Endodermal cell (in vitro differentiated cells): ENCODE results near the gene ZNF768. TPM values are rescaled to one million over a fixed set of nuclear protein-coding genes. Genes with fewer than 3 reads are reported as not detected.
A peak's percentile ranks its signal among the peaks of the same experiment; 100 is the strongest.
"Not testable (repeated sequence)": the region's sequence is repeated elsewhere in the genome, so short reads cannot be mapped to it uniquely, and the experiment has no call there.

Experiments
- DNase-seq: peaks from one replicate; pipeline ENCODE4 v3.0.0-alpha.2; 2017
- H3K27ac ChIP-seq: 2 replicates; pipeline ENCODE4 v1.5.1; 2013; ENCODE audit warnings: mild to moderate bottlenecking, low read depth, low read length, moderate library complexity
- H3K27me3 ChIP-seq: 2 replicates; pipeline ENCODE4 v1.6.1; 2013; ENCODE audit warnings: mild to moderate bottlenecking, low read length, moderate library complexity; ENCODE audit not compliant: insufficient read depth, control insufficient read depth, poor library complexity, severe bottlenecking
- H3K36me3 ChIP-seq: 2 replicates; pipeline ENCODE4 v1.7.0; 2013; ENCODE audit warnings: mild to moderate bottlenecking, low read length, moderate library complexity; ENCODE audit not compliant: control insufficient read depth, insufficient read depth
- H3K4me1 ChIP-seq: one replicate; pipeline ENCODE4 v1.7.0; 2013; ENCODE audit warnings: low read length; ENCODE audit not compliant: control insufficient read depth, insufficient read depth
- H3K4me3 ChIP-seq: 2 replicates; pipeline ENCODE4 v1.5.1; 2013; ENCODE audit warnings: mild to moderate bottlenecking, low read length, moderate library complexity
- H3K9ac ChIP-seq: 2 replicates; pipeline ENCODE4 v1.6.1; 2013; ENCODE audit warnings: mild to moderate bottlenecking, low read length, moderate library complexity; ENCODE audit not compliant: poor library complexity, severe bottlenecking; ENCODE audit errors: extremely low read depth
- H3K9me3 ChIP-seq: 2 replicates; pipeline ENCODE4 v1.6.1; 2013; ENCODE audit warnings: mild to moderate bottlenecking, low read length, moderate library complexity; ENCODE audit not compliant: control insufficient read depth
- H3K27ac Mint-ChIP-seq: 2 replicates; pipeline ENCODE4 v1.8.0; 2020; ENCODE audit warnings: mixed read lengths
- H3K27me3 Mint-ChIP-seq: 2 replicates; pipeline ENCODE4 v1.8.0; 2021; ENCODE audit warnings: mild to moderate bottlenecking, mixed read lengths; ENCODE audit not compliant: insufficient read depth
- H3K36me3 Mint-ChIP-seq: 2 replicates; pipeline ENCODE4 v1.8.0; 2020; ENCODE audit warnings: low read depth, mixed read lengths
- H3K4me1 Mint-ChIP-seq: 2 replicates; pipeline ENCODE4 v1.8.0; 2020; ENCODE audit warnings: mixed read lengths
- H3K4me3 Mint-ChIP-seq: 2 replicates; pipeline ENCODE4 v1.8.0; 2020; ENCODE audit warnings: mild to moderate bottlenecking, moderate library complexity, mixed read lengths
- H3K9me3 Mint-ChIP-seq: 2 replicates; pipeline ENCODE4 v1.8.0; 2020; ENCODE audit warnings: mild to moderate bottlenecking, mixed read lengths
- WGBS, 2 experiments: methylation state at CpG; one replicate each; pipeline versions ENCODE4 v1.1.5 to v1.1.7; 2013; ENCODE audit warnings: missing lambda C conversion rate in 2 of 2, mixed read lengths in 1 of 2; ENCODE audit not compliant: insufficient coverage in 1 of 2, insufficient read length in 1 of 2; 5-methylcytosine and 5-hydroxymethylcytosine counted together
- total RNA-seq, 2 donors: library from RNA; stranded (reverse); fragmentation: NEBNext Ultra II Directional in 1 of 2; extraction: Animal tissue kit (Norgen Biotek cat#: 25700) in 1 of 2; gene quantifications; 2 replicates in 1 of 2; 3 replicates in 1 of 2; pipeline ENCODE4 v1.2.1, GENCODE V29; 2021
- TF ChIP-seq, protein P1 (sequence below): fragments of 200-600 bp; sonication (generic); conservative IDR thresholded peaks from 2 replicates; pipeline ENCODE4 v1.5.0; 2021; ENCODE audit warnings: antibody characterized with exemption, mild to moderate bottlenecking

The ZNF768 gene
- total RNA-seq, 2 donors from 2014 or later, result 47.0 to 59.2 TPM

DNA sequence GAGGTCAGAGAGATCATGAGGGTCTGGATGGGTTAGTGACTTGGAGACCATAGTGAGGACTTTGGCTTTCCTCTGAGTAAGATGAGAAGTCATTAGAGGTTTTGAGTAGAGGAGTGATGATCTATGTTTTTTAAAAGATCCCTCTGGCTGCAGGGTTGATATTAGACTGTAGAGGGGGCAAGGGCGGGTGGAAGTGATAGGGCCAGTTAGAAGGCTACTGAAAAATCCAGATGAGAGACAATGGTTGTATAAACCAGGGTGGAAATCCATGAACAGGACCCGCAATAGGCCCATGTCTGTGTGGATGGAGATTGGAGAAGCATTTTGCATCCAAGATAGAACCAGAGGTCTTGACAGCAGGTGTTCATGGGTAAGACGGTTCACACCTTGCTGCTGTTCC, 44.0 kb downstream of the ZNF768 start:
- no peak overlapping the region for H3K9ac ChIP-seq
- TF ChIP-seq, protein P1, sequence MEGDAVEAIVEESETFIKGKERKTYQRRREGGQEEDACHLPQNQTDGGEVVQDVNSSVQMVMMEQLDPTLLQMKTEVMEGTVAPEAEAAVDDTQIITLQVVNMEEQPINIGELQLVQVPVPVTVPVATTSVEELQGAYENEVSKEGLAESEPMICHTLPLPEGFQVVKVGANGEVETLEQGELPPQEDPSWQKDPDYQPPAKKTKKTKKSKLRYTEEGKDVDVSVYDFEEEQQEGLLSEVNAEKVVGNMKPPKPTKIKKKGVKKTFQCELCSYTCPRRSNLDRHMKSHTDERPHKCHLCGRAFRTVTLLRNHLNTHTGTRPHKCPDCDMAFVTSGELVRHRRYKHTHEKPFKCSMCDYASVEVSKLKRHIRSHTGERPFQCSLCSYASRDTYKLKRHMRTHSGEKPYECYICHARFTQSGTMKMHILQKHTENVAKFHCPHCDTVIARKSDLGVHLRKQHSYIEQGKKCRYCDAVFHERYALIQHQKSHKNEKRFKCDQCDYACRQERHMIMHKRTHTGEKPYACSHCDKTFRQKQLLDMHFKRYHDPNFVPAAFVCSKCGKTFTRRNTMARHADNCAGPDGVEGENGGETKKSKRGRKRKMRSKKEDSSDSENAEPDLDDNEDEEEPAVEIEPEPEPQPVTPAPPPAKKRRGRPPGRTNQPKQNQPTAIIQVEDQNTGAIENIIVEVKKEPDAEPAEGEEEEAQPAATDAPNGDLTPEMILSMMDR, result peak; percentile 54
- H3K4me3 ChIP-seq, result no peak overlapping the region
- Mint-ChIP-seq H3K9me3 (no peaks in the 10 kb centered on the region), H3K4me3 (no peak overlapping the region), H3K27me3 (peaks cover 22% of the 10 kb centered on the region), H3K36me3 (no peaks in the 10 kb centered on the region), H3K4me1 (no peaks in the 10 kb centered on the region), H3K27ac (no peak overlapping the region)
- no peak for DNase-seq
- H3K4me1 ChIP-seq, result no peaks in the 10 kb centered on the region
- 88 to 97% methylated on average over 3 of the region's 3 CpGs for WGBS, 2 experiments
- H3K27me3 ChIP-seq, result no peaks in the 10 kb centered on the region
- H3K36me3 ChIP-seq, result no peaks in the 10 kb centered on the region
- no peak overlapping the region for H3K27ac ChIP-seq
- no peaks in the 10 kb centered on the region for H3K9me3 ChIP-seq

DNA sequence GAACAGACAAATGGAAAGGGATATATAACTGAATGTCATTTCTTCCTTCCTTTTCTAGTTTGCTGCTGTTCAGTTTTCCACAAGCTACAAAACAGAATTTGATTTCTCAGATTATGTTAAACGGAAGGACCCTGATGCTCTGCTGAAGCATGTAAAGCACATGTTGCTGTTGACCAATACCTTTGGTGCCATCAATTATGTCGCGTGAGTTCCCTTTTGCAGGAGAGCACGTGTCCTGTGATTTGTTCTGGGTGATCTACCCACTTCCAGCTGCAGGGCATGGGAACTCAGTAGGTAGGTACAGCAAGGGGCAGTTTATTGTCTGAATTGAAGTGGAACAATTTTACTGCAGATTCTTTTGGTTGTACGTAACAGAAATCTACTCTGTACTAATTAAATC, 45.0 kb downstream of the ZNF768 start:
- Mint-ChIP-seq H3K27me3 (peaks cover 23% of the 10 kb centered on the region), H3K9me3 (no peaks in the 10 kb centered on the region), H3K4me1 (no peaks in the 10 kb centered on the region), H3K4me3 (no peak overlapping the region), H3K36me3 (no peaks in the 10 kb centered on the region), H3K27ac (no peak overlapping the region)
- no peak overlapping the region for H3K9ac ChIP-seq
- 92 to 100% methylated on average over 4 to 5 of the region's 5 CpGs for WGBS, 2 experiments
- DNase-seq, result no peak
- H3K9me3 ChIP-seq, result no peaks in the 10 kb centered on the region
- no peak overlapping the region for H3K27ac ChIP-seq
- no peak overlapping the region for H3K4me3 ChIP-seq
- TF ChIP-seq, protein P1, result no peak
- H3K36me3 ChIP-seq, result no peaks in the 10 kb centered on the region
- no peaks in the 10 kb centered on the region for H3K27me3 ChIP-seq
- no peaks in the 10 kb centered on the region for H3K4me1 ChIP-seq

DNA sequence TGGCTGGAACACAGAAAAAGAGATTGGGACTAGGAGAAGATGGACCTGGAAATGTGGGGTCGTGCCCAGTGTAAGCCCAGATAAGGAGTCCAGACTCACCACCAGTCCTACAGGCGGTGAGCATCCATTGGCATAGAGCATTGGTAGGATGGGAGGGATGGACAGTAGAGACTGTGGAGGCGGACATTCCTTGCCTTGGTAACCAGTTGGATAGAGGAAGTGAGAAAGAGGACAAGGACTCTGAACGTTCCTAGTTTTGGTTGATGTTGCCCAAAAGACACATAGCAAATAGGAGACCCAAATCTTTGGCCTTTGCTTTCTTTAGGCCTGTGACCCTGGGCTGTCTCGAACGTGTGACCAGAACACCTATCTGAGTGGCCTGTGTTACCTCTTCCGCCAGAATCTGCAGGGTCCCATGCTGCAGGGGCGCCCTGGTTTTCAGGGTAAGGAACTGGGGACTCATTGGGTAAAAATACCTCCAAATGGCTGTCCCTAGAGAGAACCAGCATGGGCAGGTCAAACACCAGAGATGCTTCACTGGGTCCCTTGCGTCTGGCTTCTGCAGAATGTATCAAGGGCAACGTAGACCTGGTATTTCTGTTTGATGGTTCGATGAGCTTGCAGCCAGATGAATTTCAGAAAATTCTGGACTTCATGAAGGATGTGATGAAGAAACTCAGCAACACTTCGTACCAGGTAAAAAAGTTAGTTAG, 47.4 kb downstream of the ZNF768 start:
- 91 to 95% methylated on average over 12 of the region's 12 CpGs for WGBS, 2 experiments
- H3K9me3 ChIP-seq, result no peaks in the 10 kb centered on the region
- H3K9ac ChIP-seq, result no peak overlapping the region
- H3K4me1 Mint-ChIP-seq, result no peaks in the 10 kb centered on the region
- H3K4me3 Mint-ChIP-seq, result no peak overlapping the region
- H3K4me1 ChIP-seq, result no peaks in the 10 kb centered on the region
- H3K27me3 ChIP-seq, result no peaks in the 10 kb centered on the region
- H3K9me3 Mint-ChIP-seq, result no peaks in the 10 kb centered on the region
- no peaks in the 10 kb centered on the region for H3K36me3 Mint-ChIP-seq
- no peak overlapping the region for H3K4me3 ChIP-seq
- no peak for DNase-seq
- H3K27me3 Mint-ChIP-seq, result peaks cover 20% of the 10 kb centered on the region
- H3K27ac ChIP-seq, result no peak overlapping the region
- no peaks in the 10 kb centered on the region for H3K36me3 ChIP-seq
- TF ChIP-seq, protein P1, result no peak
- no peak overlapping the region for H3K27ac Mint-ChIP-seq

DNA sequence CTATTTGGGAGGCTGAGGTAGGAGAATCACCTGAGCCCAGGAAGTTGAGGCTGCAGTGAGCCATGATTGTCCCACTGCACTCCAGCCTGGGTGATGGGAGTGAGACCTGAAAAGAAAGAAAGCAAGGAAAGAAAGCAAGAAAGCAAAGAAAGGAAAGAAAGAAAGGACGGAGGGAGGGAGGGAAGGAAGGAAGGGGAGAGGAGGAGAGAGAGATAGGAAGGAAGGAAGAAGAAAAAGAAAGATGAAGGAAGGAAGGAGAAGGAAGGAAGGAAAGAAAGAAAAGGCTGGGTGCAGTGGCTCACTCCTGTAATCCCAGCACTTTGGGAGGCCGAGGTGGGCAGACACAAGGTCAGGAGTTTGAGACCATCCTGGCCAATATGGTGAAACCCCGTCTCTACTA, 48.6 kb downstream of the ZNF768 start:
- 91 to 93% methylated on average over 3 of the region's 3 CpGs for WGBS, 2 experiments
- not testable (repeated sequence) for H3K27me3 ChIP-seq, H3K9me3 ChIP-seq, H3K27ac ChIP-seq, H3K4me1 Mint-ChIP-seq, H3K27ac Mint-ChIP-seq, DNase-seq, H3K9ac ChIP-seq, H3K4me3 ChIP-seq, H3K4me1 ChIP-seq, H3K4me3 Mint-ChIP-seq, H3K9me3 Mint-ChIP-seq, H3K36me3 Mint-ChIP-seq, H3K36me3 ChIP-seq
- peaks cover 22% of the 10 kb centered on the region for H3K27me3 Mint-ChIP-seq
